DMS114 treated with DMSO at 0.1 percent for 48 hours (cell line): ENCODE data around the gene DCP1B.

Experiments used
- DNase-seq: peaks from one replicate; lab custom pipeline; 2025; ENCODE audit not compliant: unreplicated experiment; lab: John Stamatoyannopoulos, UW

DCP1B gene

DNA sequence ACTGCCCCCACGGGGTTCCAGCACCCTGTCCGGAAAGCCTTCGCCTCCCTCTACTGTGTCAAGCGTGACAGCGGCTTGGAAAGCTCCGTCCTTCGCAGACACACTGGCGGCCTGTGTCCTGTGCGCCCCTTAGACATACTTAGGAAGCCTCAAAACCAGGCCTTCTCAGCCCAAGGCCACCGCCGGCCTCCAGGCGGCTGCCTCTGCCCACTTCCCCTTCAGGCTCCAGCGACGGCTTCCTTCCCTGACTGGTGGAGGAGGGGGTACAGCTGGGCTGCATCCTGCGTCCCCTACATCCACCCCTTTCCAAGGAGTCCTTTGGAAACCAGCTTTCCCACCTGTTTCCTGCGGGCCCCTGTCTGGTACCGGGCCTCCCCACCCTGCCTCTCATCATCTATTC, 83.3 kb downstream of the DCP1B start:
- DNase-seq: no peak

- DNase-seq: no peak
Observed at GRCh38 chr12:1920436-1920835, 83.8 kb downstream of the DCP1B start.

DNA sequence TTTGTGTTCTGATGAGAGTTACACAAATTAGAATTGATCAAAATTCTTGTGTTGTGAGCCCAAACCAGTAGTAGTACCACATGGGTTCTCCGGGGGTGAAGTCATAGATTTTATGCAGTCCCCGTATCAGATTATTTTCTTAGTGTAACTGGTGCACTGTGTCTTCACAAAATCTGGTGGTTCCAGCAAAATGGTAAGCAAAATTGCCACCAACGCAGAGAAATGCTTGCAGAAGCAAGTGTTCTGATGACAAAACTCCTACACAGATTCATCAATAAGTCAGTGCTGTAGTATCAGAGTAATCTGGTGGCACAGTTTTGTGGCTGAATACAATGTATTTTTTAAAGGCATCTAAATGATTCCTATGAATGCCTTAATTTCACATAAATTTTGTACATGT, 84.5 kb downstream of the DCP1B start:
- no peak for DNase-seq

GRCh38 chr12:1919284-1919683, 85.0 kb downstream of the DCP1B start:
- no peak for DNase-seq

GRCh38 chr12:1918884-1919236, 85.4 kb downstream of the DCP1B start:
- no peak for DNase-seq

DNA sequence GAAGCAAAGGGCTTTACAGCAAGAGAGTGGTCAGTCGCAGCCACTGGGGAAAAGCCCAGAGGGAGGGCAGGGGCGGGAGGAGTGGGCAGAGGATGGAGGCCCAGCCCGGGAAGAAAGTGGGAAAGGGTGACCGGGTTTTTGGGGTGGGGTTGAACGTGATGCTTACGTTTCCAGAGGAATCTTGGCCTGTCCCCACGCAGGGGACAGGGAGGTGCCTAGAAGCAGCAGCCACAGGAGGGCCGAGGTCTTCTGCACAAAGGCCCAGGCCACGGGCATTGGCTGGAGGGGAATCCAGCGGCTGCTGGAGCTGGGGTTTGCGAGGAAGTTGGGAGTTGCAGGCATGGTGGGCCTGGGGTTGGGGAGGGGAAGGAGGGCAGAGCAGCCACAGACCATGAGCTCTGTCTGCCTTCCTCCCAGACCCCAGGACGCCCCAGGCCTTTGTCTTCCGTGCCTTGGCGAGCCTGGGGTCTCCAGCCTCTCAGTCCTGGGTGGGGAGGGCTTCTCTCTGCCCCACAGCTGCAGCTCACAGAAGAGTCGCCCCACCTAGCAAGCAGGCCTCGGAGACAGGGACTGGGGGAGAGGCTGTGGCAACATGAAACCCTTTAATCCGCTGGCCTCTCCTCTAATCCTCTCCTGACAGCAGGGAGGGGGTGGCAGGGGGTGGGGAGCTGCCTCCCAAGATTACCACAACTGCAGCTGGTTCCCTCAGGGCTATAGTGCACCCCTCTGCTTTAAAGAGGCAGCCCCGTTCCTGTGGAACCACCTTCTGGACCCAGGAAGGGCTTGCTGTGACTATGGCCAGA, 86.0 kb downstream of the DCP1B start, which contains the start of gene CACNA2D4:
Gene CACNA2D4 (minus strand): TSS at position 572 of the 803 bp plus-strand sequence. CDS start 179 bp downstream, at position 393.
- no peak for DNase-seq

DNA sequence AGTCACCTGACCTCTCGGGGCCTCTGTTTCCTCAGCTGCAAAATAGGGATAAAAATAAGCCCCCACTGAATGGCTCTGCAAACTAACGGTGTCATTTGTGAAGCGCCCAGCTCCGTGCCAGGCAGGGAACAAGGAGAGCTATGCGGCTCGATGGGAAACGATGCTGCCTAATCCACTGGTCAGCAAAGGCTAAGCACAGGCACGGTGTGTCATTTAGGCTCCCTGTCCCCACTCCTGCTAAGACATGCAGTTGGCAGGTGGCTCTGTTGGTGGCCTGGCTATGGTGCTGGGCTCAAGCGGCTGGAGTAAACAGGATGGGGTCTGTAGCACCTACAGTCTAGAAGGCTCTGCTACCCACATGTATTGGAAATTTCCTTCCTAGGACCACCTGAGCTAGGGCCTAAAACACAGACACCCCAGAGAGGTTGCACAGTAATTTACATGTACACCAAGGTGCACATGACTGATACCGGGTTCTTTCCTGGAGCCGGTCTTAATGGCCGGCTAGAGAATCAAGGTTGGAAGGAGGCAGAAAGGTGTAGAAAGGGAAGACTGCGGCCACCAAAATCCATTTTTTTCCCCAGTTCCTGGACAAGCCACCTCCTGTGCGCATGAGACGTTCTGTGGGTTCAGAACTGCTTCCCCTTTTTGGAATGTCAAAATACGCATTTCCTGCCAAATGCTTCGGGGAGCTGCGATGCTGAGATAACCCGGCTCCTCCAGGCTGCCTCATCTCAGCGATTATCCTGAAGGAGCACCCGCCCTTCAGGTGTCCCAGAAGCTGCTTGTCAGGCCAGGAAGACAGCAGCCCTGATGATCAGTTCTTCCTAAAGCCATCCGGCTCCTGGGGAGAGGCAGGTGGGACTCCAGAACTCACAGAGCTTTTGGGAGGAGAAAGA, 86.8 kb downstream of the DCP1B start:
- no peak for DNase-seq

- no peak for DNase-seq
Observed at GRCh38 chr12:1916371-1917171, 87.7 kb downstream of the DCP1B start.

GRCh38 chr12:1915082-1915968, 88.9 kb downstream of the DCP1B start:
- no peak for DNase-seq

- DNase-seq: no peak
Observed at GRCh38 chr12:1914114-1914911, 89.9 kb downstream of the DCP1B start.

GRCh38 chr12:1913377-1914113, 90.7 kb downstream of the DCP1B start:
- no peak for DNase-seq

DNA sequence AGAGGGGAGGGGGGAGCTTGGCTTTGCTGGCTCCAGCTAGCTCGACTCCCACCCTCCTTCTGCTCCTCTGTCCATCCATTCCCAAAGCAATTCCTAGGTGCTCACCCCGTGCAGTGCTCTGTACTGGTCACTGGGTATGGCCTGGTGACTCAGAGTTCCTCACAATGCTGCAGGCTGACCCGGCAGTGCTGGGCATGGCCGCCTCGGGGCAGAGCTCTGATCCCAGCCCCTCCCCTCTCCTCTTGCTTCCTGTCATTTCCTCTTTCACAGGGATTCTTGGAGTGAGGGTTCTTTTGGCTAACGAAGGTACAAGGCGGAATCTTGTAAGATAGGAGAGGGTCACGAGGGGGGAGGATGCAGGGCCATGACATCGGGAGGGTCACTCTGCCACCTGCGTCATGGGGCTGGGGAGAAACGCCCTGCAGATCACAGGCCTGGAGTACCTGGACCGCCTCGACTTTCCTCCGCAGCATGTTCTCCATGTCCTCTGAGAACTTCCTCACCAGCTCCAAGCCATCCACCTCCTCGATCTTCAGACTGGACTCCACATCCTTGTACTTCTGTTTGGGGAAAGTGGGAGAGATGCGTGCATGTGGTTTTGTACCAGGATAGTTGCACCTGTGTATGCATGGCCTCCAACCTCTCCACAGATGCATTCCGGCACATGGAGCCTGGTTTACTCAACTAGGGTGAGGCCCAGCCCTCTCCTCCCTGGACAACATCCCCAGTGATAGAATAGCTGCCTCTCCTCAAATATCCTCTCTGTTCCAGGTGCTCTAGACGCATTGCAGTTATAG, 91.5 kb downstream of the DCP1B start:
- no peak for DNase-seq

GRCh38 chr12:1911598-1912575, 92.4 kb downstream of the DCP1B start:
- no peak for DNase-seq

- DNase-seq: no peak
Observed at GRCh38 chr12:1910468-1910867, 93.8 kb downstream of the DCP1B start.

GRCh38 chr12:1908758-1909157, 95.5 kb downstream of the DCP1B start:
- no peak for DNase-seq

GRCh38 chr12:1907652-1908611, 96.3 kb downstream of the DCP1B start:
- DNase-seq: peak; percentile 44
